ENCODE results near the gene RHOV. TPM values are rescaled to one million over a fixed set of nuclear protein-coding genes. Genes with fewer than 3 reads are reported as not detected.

Gene RHOV
- polyA plus RNA-seq, 1 donor from 2014 or later: 2.8 TPM

DNA sequence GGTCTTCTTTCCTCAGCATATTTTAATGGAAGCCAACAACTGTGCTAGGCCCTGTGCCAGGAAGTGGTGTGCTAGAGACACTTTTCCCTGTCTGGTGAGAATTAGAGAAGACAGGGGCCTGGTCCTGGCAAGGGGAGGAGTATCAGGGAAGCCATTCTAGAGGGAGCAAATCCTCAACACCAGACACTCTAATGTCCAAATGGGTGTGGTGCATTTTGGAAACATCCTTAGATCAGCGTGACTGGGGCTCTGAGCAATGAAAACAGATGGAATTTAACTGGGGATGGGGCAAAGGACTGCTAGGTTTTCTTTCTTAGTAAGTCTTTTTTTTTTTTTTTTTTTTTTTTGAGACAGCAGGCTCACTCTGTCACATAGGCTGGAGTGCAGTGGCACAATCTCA, 12.6 kb upstream of the RHOV start:
- H3K9me2 ChIP-seq (ENCODE audit: insufficient read depth, low read length): no peaks in the 10 kb centered on the region
- H2AFZ ChIP-seq (ENCODE audit: low read depth, low read length): no peak overlapping the region
- H3K9ac ChIP-seq (ENCODE audit: low read length): no peak overlapping the region
- H3K27ac ChIP-seq (ENCODE audit: low read length): no peak overlapping the region
- H3K9me3 ChIP-seq (ENCODE audit: low read length): no peaks in the 10 kb centered on the region
- H3K79me2 ChIP-seq (replicated peaks; ENCODE audit: insufficient read depth, low read length): no peaks in the 10 kb centered on the region
- no peak overlapping the region for H3K4me3 ChIP-seq (ENCODE audit: low read length)
- no peak overlapping the region for H3K4me2 ChIP-seq (ENCODE audit: low read length)
- H3K36me3 ChIP-seq (ENCODE audit: insufficient read depth, low read length): no peaks in the 10 kb centered on the region
- no peaks in the 10 kb centered on the region for H4K20me1 ChIP-seq (ENCODE audit: insufficient read depth)
- no peaks in the 10 kb centered on the region for H3K27me3 ChIP-seq (ENCODE audit: insufficient read depth, low read depth, low read length)
- H3F3A ChIP-seq (ENCODE audit: insufficient read depth, low read length, poor library complexity, severe bottlenecking): no peaks in the 10 kb centered on the region
- no peak for TF ChIP-seq MXI1 (conservative IDR thresholded peaks at IDR 0.05; ENCODE audit: poor library complexity, severe bottlenecking)
- no peak for TF ChIP-seq EP300 (conservative IDR thresholded peaks at IDR 0.05; ENCODE audit: poor library complexity, severe bottlenecking)
- TF ChIP-seq RAD21 (conservative IDR thresholded peaks at IDR 0.05): no peak
- TF ChIP-seq EZH2 (IDR thresholded peaks at IDR 0.05; ENCODE audit: borderline replicate concordance, insufficient read depth, low read length, poor library complexity, severe bottlenecking): no peak
- TF ChIP-seq, protein P1, sequence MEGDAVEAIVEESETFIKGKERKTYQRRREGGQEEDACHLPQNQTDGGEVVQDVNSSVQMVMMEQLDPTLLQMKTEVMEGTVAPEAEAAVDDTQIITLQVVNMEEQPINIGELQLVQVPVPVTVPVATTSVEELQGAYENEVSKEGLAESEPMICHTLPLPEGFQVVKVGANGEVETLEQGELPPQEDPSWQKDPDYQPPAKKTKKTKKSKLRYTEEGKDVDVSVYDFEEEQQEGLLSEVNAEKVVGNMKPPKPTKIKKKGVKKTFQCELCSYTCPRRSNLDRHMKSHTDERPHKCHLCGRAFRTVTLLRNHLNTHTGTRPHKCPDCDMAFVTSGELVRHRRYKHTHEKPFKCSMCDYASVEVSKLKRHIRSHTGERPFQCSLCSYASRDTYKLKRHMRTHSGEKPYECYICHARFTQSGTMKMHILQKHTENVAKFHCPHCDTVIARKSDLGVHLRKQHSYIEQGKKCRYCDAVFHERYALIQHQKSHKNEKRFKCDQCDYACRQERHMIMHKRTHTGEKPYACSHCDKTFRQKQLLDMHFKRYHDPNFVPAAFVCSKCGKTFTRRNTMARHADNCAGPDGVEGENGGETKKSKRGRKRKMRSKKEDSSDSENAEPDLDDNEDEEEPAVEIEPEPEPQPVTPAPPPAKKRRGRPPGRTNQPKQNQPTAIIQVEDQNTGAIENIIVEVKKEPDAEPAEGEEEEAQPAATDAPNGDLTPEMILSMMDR (IDR thresholded peaks at IDR 0.05; ENCODE audit: poor library complexity, severe bottlenecking): no peak
- no peak for TF ChIP-seq POLR2AphosphoS5 (IDR thresholded peaks at IDR 0.05)
- TF ChIP-seq SMC3 (conservative IDR thresholded peaks at IDR 0.05; ENCODE audit: poor library complexity): no peak

DNA sequence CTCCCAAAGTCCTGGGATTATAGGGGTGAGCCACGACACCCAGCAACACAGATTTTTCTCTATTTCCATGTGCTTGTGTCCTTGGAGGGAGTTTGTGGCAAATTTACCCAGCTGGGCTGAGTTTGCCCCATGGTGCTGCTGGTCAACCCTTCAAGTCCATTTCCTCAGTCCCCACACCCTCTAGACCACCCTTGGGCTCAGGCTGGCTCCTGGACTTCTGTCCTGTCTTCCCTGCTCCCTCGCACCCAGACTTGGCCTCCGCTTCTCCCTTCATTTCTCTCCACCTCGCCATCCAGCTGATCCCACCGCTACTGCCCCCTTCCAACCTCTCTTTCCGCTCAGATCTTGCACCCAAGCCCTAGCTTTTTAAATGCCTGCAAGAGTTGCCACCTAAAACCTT, 7.3 kb upstream of the RHOV start:
- Histone ChIP-seq H3K27ac (ENCODE audit: low read length) (no peak overlapping the region), H3K9ac (ENCODE audit: low read length) (no peak overlapping the region), H3K27me3 (ENCODE audit: insufficient read depth, low read depth, low read length) (no peaks in the 10 kb centered on the region), H3K79me2 (replicated peaks; ENCODE audit: insufficient read depth, low read length) (no peaks in the 10 kb centered on the region), H3K4me2 (ENCODE audit: low read length) (no peak overlapping the region), H2AFZ (ENCODE audit: low read depth, low read length) (no peak overlapping the region), H3K4me3 (ENCODE audit: low read length) (no peak overlapping the region), H3K9me3 (ENCODE audit: low read length) (no peaks in the 10 kb centered on the region), H3K36me3 (ENCODE audit: insufficient read depth, low read length) (no peaks in the 10 kb centered on the region), H3F3A (ENCODE audit: insufficient read depth, low read length, poor library complexity, severe bottlenecking) (no peaks in the 10 kb centered on the region), H3K9me2 (ENCODE audit: insufficient read depth, low read length) (no peaks in the 10 kb centered on the region), H4K20me1 (ENCODE audit: insufficient read depth) (no peaks in the 10 kb centered on the region)
- TF ChIP-seq, protein P1 (IDR thresholded peaks at IDR 0.05; ENCODE audit: poor library complexity, severe bottlenecking): no peak
- TF ChIP-seq EP300 (conservative IDR thresholded peaks at IDR 0.05; ENCODE audit: poor library complexity, severe bottlenecking) (no peak), MXI1 (conservative IDR thresholded peaks at IDR 0.05; ENCODE audit: poor library complexity, severe bottlenecking) (no peak), RAD21 (conservative IDR thresholded peaks at IDR 0.05) (no peak), POLR2AphosphoS5 (IDR thresholded peaks at IDR 0.05) (no peak), EZH2 (IDR thresholded peaks at IDR 0.05; ENCODE audit: borderline replicate concordance, insufficient read depth, low read length, poor library complexity, severe bottlenecking) (no peak), SMC3 (conservative IDR thresholded peaks at IDR 0.05; ENCODE audit: poor library complexity) (no peak), TAF1 (IDR thresholded peaks at IDR 0.05; ENCODE audit: low read depth) (no peak)
- TF ChIP-seq, protein P2, sequence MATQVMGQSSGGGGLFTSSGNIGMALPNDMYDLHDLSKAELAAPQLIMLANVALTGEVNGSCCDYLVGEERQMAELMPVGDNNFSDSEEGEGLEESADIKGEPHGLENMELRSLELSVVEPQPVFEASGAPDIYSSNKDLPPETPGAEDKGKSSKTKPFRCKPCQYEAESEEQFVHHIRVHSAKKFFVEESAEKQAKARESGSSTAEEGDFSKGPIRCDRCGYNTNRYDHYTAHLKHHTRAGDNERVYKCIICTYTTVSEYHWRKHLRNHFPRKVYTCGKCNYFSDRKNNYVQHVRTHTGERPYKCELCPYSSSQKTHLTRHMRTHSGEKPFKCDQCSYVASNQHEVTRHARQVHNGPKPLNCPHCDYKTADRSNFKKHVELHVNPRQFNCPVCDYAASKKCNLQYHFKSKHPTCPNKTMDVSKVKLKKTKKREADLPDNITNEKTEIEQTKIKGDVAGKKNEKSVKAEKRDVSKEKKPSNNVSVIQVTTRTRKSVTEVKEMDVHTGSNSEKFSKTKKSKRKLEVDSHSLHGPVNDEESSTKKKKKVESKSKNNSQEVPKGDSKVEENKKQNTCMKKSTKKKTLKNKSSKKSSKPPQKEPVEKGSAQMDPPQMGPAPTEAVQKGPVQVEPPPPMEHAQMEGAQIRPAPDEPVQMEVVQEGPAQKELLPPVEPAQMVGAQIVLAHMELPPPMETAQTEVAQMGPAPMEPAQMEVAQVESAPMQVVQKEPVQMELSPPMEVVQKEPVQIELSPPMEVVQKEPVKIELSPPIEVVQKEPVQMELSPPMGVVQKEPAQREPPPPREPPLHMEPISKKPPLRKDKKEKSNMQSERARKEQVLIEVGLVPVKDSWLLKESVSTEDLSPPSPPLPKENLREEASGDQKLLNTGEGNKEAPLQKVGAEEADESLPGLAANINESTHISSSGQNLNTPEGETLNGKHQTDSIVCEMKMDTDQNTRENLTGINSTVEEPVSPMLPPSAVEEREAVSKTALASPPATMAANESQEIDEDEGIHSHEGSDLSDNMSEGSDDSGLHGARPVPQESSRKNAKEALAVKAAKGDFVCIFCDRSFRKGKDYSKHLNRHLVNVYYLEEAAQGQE (IDR thresholded peaks at IDR 0.05; ENCODE audit: borderline replicate concordance): no peak
